GM18868 (cell line): ENCODE data around the gene GUCY2C.

Experiments
- ATAC-seq: cut with Tn5 transposase; IDR thresholded peaks from one replicate; pipeline ENCODE4 v1.9.1; 2021; ENCODE audit warnings: mild to moderate bottlenecking, moderate library complexity; ENCODE audit not compliant: unreplicated experiment

GUCY2C gene

DNA sequence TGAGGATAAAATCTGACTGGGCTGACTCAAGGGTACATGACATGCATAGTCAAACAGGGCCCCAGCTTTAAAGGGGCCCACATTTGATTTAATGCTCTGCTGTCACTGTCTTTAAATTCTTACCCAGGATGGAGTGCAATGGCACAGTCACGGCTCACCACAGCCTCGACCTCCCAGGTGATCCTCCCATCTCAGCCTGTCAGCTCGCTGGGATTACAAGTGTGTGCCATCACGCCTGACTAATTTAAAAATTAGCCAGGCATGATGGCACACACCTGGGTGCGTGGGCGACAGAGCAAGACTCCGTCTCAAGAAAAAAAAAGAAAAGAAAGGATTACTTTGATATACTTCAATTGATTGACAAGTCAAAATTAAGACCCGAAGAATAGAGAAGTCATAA lies 119.5 kb downstream of the GUCY2C start:
- ATAC-seq = peak; percentile 37

- ATAC-seq = no peak
Measured at GRCh38 chr12:14575585-14575984, 120.8 kb downstream of the GUCY2C start.

DNA sequence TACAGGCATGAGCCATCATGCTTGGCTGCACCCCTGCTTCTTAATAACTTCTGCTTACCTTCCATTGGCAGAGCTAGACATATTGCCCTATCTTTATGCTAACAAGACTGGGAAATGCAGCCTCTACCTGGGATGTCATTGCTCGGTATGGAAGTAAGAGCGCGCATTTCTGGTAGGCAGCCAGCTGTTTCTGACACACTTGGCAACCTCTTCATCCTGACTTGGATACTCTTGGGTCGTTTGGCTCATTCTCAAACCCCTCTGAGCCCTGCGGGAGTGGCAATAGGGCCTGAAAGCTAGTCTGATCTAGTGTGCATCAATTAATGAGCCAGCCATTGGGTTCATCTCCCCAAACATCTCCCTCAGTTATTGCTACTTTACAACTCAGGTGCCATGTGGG lies 123.3 kb downstream of the GUCY2C start:
- no peak for ATAC-seq

GRCh38 chr12:14572401-14572800 lies 124.0 kb downstream of the GUCY2C start:
- no peak for ATAC-seq

DNA sequence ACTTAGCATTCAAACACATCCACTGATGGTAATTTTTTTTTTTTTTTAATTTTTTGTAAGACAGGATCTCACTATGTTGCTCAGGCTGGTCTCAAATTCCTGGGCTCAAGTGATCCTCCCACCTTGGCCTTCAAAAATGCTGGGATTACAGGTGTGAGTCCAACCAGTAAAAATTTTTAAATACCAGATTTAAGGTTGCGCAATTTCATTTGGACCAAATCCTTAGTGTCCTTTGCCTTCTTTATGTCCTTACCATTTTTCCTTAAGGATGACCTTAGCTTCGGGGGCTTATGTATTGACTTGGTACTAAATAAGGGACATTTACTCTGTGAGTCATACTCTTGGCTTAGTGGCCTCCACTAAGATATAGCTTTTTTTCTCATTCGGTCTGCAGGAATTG lies 124.6 kb downstream of the GUCY2C start:
- ATAC-seq = no peak

GRCh38 chr12:14570231-14570630 lies 126.2 kb downstream of the GUCY2C start:
- no peak for ATAC-seq

DNA sequence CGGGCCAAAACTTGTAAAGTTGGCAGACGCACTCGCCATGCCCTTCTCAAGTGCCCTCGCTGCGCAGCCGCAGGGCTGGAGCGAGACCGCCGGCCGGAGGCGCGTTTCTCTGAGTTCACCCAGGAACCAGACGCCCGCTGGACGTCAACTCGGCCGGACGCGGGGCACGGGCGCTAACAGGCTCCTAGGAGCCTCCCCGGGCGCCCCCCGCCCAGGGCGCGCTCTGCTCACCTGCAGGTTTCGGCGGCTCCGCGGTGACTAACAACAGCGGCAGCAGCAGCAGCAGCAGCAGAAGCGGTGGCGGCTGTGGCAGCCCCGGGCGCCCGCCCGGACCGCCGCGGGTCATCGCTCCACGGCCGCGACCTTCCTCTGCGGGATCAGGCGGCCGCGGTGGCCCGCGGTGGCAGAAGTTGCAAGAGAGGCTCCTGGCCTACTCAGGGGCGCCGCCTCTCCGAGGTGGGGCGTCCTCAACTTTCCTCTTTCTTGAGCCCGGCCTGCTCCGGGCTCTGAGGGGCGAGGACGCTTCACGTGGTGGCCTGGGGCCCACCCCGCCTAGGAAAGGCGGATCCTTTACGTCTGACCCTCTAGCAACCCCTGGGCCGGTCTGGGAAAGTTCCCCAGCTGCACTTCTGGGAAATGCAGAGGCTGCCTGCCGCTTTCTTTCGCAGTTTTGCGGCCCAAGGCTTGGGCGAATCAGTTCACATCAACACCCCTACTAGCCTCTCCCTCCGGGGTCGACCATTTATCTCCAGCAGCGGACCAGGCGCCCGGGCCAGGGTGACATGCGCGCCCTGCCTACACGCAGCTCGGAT lies 128.8 kb downstream of the GUCY2C start, which contains the start of gene PLBD1:
PLBD1 (minus strand) TSS at position 533 of the 812 bp plus-strand sequence; CDS start at position 346, 187 bp downstream.
- ATAC-seq = peak; percentile 65

- ATAC-seq = no peak
Measured at GRCh38 chr12:14564336-14564959, 132.0 kb downstream of the GUCY2C start.

- ATAC-seq = no peak
Measured at GRCh38 chr12:14563046-14563445, 133.4 kb downstream of the GUCY2C start.
